Fibroblast of lung (primary cell): ENCODE data around the gene KIF26B.

Experiments used
- EZH2 ChIP-seq: IDR thresholded peaks from 2 replicates; pipeline ENCODE4 v1.5.1; 2012; ENCODE audit warnings: low read length, control low read depth, mild to moderate bottlenecking; ENCODE audit errors: missing control alignments
- TF ChIP-seq, protein P1 (sequence below), 2 donors: IDR thresholded peaks in 1 of 2; conservative IDR thresholded peaks in 1 of 2; 1 replicate in 1 of 2; 2 replicates in 1 of 2; pipeline ENCODE4 v1.5.1; 2011 to 2012; ENCODE audit warnings: low read length in 2 of 2, control low read depth in 1 of 2, inconsistent platforms in 1 of 2, low read depth in 1 of 2, mild to moderate bottlenecking in 1 of 2

DNA sequence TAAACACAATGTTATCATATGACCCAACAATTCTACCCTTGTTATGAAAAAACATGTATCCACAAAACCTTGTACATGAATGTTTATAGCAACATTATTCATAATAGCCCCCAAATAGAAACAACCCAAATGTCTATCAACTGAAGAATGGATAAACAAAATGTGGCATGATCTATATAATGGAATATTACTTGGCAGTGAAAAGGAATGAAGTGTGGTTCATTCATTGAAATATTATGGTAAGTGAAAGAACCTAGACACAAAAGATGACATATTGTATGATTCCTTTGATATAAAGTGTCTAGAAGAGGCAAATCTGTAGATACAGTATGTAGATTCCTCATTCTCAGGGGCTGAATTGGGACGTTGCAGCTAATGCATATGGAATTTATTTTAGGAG is 151.2 kb downstream of the KIF26B start:
- TF ChIP-seq, protein P1, sequence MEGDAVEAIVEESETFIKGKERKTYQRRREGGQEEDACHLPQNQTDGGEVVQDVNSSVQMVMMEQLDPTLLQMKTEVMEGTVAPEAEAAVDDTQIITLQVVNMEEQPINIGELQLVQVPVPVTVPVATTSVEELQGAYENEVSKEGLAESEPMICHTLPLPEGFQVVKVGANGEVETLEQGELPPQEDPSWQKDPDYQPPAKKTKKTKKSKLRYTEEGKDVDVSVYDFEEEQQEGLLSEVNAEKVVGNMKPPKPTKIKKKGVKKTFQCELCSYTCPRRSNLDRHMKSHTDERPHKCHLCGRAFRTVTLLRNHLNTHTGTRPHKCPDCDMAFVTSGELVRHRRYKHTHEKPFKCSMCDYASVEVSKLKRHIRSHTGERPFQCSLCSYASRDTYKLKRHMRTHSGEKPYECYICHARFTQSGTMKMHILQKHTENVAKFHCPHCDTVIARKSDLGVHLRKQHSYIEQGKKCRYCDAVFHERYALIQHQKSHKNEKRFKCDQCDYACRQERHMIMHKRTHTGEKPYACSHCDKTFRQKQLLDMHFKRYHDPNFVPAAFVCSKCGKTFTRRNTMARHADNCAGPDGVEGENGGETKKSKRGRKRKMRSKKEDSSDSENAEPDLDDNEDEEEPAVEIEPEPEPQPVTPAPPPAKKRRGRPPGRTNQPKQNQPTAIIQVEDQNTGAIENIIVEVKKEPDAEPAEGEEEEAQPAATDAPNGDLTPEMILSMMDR (conservative IDR thresholded peaks at IDR 0.05 in 1 of 2, IDR thresholded peaks at IDR 0.05 in 1 of 2; ENCODE audit: low read depth in 1 of 2, low read length in 2 of 2): no peak
- no peak for TF ChIP-seq EZH2
